ENCODE results near the gene DRAM1.

GRCh38 chr12:101878243-101878821 lies 952 bp downstream of the DRAM1 start:
- TF ChIP-seq CTCF (IDR thresholded peaks at IDR 0.05) (no peak), POLR2A (IDR thresholded peaks at IDR 0.05) (no peak), POLR2AphosphoS5 (IDR thresholded peaks at IDR 0.05) (no peak), EP300 (IDR thresholded peaks at IDR 0.05; ENCODE audit: low read depth) (no peak)

All from transverse colon (tissue), 4 donors.